Sciatic nerve (tissue), 2 donors: ENCODE measurements around the gene MARCHF10. TPM values are rescaled to one million over a fixed set of nuclear protein-coding genes. Genes with fewer than 3 reads are reported as not detected.
A peak's percentile ranks its signal among the peaks of the same experiment; 100 is the strongest.
"Not testable (repeated sequence)": the region's sequence is repeated elsewhere in the genome, so short reads cannot be mapped to it uniquely, and the experiment has no call there.

Source experiments
- ATAC-seq: fragments of 200-7000 bp; cut with Tn5 transposase; one replicate; pipeline ENCODE4 v1.9.1; 2020; ENCODE audit warnings: mild to moderate bottlenecking, moderate library complexity
- DNase-seq: peaks from one replicate; pipeline ENCODE4 v3.0.0-alpha.2; 2020; ENCODE audit warnings: low spot score
- intact Hi-C: fragments of 100-400 bp; cut with DNase I; formaldehyde crosslinking; loops from one replicate; pipeline ENCODE4 v1.14.2; 2022
- total RNA-seq: library from RNA; stranded (reverse); fragmentation: NEBNext Ultra II Directional; extraction: Animal tissue kit (Norgen Biotek cat#: 25700); gene quantifications from one replicate; pipeline ENCODE4 v1.2.1, GENCODE V29; 2021
- donor health status: DM: no; HTN: no; CAD: no.
- donor health status: DM: no; HTN: no; CAD: no.

MARCHF10 gene
- total RNA-seq, 1 donor from 2014 or later, result 2.1 TPM

GRCh38 chr17:62693616-62694409, 114.3 kb downstream of the MARCHF10 start:
- intact Hi-C loops, result no loop called here
- DNase-seq (no peak), ATAC-seq (peak; percentile 31)

- intact Hi-C loops, result no loop called here
- peak; percentile 62 for DNase-seq
- ATAC-seq, result peak; percentile 50
Measured at GRCh38 chr17:62692721-62693431, 115.2 kb downstream of the MARCHF10 start.

- ATAC-seq, result no peak
- intact Hi-C loops, result no loop called here
- DNase-seq, result no peak
Measured at GRCh38 chr17:62692159-62692651, 115.9 kb downstream of the MARCHF10 start.

- intact Hi-C loops, ATAC-seq, DNase-seq: not testable (repeated sequence)
Measured at GRCh38 chr17:62691589-62691915, 116.6 kb downstream of the MARCHF10 start.

GRCh38 chr17:62690168-62690897, 117.8 kb downstream of the MARCHF10 start:
- ATAC-seq, result no peak
- intact Hi-C loops, result no loop called here
- DNase-seq, result no peak

- intact Hi-C loops, result no loop called here
- no peak for ATAC-seq
- DNase-seq, result no peak
Measured at GRCh38 chr17:62689441-62690167, 118.5 kb downstream of the MARCHF10 start.

GRCh38 chr17:62688398-62689160, 119.5 kb downstream of the MARCHF10 start:
- ATAC-seq, result no peak
- DNase-seq, result no peak
- intact Hi-C loops, result no loop called here

GRCh38 chr17:62687997-62688396, 120.1 kb downstream of the MARCHF10 start:
- ATAC-seq (no peak), DNase-seq (no peak)
- intact Hi-C loops, result no loop called here

- no peak for DNase-seq
Measured at GRCh38 chr17:62684179-62684578, 123.9 kb downstream of the MARCHF10 start.

GRCh38 chr17:62681939-62682381, 126.2 kb downstream of the MARCHF10 start:
- ATAC-seq (no peak), DNase-seq (peak; percentile 42)
- intact Hi-C loops, result no loop called here

More at GRCh38 chr17:62684179-62684578, 123.9 kb downstream of the MARCHF10 start:
- ATAC-seq, result no peak
- intact Hi-C loops, result no loop called here

- intact Hi-C loops, result no loop called here
- ATAC-seq (no peak), DNase-seq (peak; percentile 44)
Measured at GRCh38 chr17:62681061-62681938, 126.8 kb downstream of the MARCHF10 start.

- DNase-seq, result peak; percentile 64
- intact Hi-C loops, result no loop called here
- ATAC-seq, result peak; percentile 85
Measured at GRCh38 chr17:62680541-62681052, 127.5 kb downstream of the MARCHF10 start.

- intact Hi-C loops, result no loop called here
- DNase-seq (peak; percentile 59), ATAC-seq (no peak)
Measured at GRCh38 chr17:62679866-62680377, 128.2 kb downstream of the MARCHF10 start.

GRCh38 chr17:62678214-62678919, 129.7 kb downstream of the MARCHF10 start:
- ATAC-seq (no peak), DNase-seq (peak; percentile 42)
- intact Hi-C loops, result no loop called here

- DNase-seq, result peak; percentile 51
- intact Hi-C loops, result no loop called here
- ATAC-seq, result no peak
Measured at GRCh38 chr17:62676952-62677596, 131.0 kb downstream of the MARCHF10 start.
